ENCODE measurements around the gene DCAF4L1. TPM values are rescaled to one million over a fixed set of nuclear protein-coding genes. Genes with fewer than 3 reads are reported as not detected.
A peak's percentile ranks its signal among the peaks of the same experiment; 100 is the strongest.

The DCAF4L1 gene
- total and polyA plus RNA-seq, 2 donors from 2014 or later: 0.16 to 0.28 TPM

DNA sequence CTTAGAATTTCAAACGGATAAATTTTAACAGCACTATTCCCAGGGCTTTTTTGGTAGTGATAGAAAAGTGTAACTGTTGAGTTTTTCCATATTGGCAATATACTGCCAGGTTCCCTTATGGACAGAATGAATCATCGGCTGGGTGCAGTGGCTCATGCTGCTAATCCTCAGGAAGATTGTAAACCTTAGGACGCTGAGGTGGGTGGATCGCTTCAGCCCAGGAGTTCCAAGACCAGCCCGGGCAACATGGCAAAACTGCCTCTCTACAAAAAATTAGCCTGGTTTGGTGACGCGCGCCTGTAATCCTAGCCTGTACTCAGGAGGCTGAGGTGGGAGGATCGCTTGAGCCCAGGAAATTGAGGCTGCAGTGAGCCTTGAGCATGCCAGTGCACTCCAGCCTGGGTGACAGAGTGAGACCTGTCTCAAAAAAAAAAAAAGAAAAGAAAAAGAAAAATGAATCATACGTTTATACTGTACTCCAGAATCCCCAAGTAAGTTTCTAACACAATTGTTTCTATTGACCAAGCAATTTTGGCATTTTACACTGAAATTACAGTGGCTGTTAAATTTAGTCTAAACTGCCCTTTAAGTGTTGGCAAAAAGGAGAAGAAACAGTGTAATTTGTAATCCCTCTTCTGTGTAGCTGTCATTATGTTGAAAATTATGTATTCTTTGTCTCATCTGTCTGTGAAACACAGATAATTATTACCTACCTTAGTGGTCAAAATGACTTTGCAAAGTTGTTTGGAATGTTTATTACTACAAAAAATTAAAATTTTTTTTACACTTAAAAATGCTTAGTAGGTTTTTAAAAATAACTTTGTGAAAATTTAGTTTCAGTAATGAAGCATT is 10.6 kb downstream of the DCAF4L1 start:
- intact Hi-C loops (cut with DNase I): no loop called here
- DNase-seq (no peak), FAIRE-seq (no peak)
- TF ChIP-seq, protein P1, sequence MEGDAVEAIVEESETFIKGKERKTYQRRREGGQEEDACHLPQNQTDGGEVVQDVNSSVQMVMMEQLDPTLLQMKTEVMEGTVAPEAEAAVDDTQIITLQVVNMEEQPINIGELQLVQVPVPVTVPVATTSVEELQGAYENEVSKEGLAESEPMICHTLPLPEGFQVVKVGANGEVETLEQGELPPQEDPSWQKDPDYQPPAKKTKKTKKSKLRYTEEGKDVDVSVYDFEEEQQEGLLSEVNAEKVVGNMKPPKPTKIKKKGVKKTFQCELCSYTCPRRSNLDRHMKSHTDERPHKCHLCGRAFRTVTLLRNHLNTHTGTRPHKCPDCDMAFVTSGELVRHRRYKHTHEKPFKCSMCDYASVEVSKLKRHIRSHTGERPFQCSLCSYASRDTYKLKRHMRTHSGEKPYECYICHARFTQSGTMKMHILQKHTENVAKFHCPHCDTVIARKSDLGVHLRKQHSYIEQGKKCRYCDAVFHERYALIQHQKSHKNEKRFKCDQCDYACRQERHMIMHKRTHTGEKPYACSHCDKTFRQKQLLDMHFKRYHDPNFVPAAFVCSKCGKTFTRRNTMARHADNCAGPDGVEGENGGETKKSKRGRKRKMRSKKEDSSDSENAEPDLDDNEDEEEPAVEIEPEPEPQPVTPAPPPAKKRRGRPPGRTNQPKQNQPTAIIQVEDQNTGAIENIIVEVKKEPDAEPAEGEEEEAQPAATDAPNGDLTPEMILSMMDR (IDR thresholded peaks at IDR 0.05; ENCODE audit: borderline replicate concordance, extremely low read depth, insufficient read depth): no peak
- no peaks in the 10 kb centered on the region for H3K36me3 ChIP-seq (ENCODE audit: control insufficient read depth in 2 of 3, insufficient read depth in 3 of 3, low read length in 3 of 3)
- peaks cover 3 to 21% (median 8%) of the 10 kb centered on the region in 3 donors for H3K4me1 ChIP-seq (ENCODE audit: control insufficient read depth in 2 of 3, insufficient read depth in 2 of 3, low read depth in 1 of 3, low read length in 3 of 3)
- no peaks in the 10 kb centered on the region for H3K9me3 ChIP-seq (ENCODE audit: control insufficient read depth in 2 of 3, insufficient read depth in 1 of 3, low read length in 3 of 3)
- no peaks in the 10 kb centered on the region for H3K27me3 ChIP-seq (ENCODE audit: control insufficient read depth, insufficient read depth, low read length)
- H3K9ac ChIP-seq (ENCODE audit: low read length in 3 of 3): peak overlapping the region in 1 of 3 donors; percentile 86
- no peak overlapping the region for H3K27ac ChIP-seq (ENCODE audit: low read depth in 2 of 2, low read length in 2 of 2)
- peak overlapping the region in 2 of 3 donors; percentile 86 to 95 for H3K4me3 ChIP-seq (ENCODE audit: low read length in 3 of 3)

DNA sequence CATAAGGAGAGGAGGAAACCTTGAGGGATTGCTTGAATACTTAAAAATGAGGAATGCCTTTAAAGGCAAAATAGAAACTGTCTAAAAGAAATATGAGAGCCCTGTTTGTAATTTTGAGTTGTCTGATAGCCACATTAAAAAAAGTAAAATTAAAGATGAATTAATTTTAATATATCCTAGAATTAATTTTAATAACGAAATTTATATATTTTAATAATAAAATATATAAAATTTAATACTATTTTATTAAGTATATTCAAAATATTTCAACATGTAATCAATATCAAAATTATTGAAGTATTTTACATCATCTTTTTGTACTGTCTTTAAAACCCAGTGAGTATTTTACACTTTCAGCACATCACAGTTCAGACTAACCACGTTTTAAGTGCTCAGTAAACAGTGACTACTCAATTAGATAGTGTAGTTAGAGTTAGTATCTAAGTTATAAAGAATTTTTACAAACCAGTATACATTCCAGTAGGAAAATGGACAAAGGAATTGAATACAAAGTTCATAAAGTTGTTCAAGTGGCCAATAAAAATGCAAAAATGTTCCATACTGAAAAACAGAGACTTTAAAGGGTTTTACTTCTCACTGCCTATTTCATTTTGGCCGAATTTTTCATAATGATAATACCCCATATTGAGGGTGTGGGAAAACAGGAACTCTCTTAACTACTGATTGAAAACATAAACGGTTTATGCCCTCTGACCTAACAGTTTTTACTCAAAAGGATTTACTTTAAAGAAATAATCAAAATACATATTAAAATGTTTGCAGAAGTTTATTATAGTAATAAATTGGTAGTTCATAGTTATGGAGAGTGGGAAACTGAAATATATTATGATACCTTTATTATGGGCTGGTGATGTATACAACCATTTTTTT is 11.7 kb downstream of the DCAF4L1 start:
- Histone ChIP-seq H3K4me3 (ENCODE audit: low read length in 3 of 3) (no peak overlapping the region), H3K4me1 (ENCODE audit: control insufficient read depth in 2 of 3, insufficient read depth in 2 of 3, low read depth in 1 of 3, low read length in 3 of 3) (peaks cover 3 to 21% (median 8%) of the 10 kb centered on the region in 3 donors), H3K27ac (ENCODE audit: low read depth in 2 of 2, low read length in 2 of 2) (no peak overlapping the region), H3K9ac (ENCODE audit: low read length in 3 of 3) (no peak overlapping the region), H3K9me3 (ENCODE audit: control insufficient read depth in 2 of 3, insufficient read depth in 1 of 3, low read length in 3 of 3) (no peaks in the 10 kb centered on the region), H3K27me3 (ENCODE audit: control insufficient read depth, insufficient read depth, low read length) (no peaks in the 10 kb centered on the region), H3K36me3 (ENCODE audit: control insufficient read depth in 2 of 3, insufficient read depth in 3 of 3, low read length in 3 of 3) (no peaks in the 10 kb centered on the region)
- FAIRE-seq: peak; percentile 78
- TF ChIP-seq, protein P1 (IDR thresholded peaks at IDR 0.05; ENCODE audit: borderline replicate concordance, extremely low read depth, insufficient read depth): no peak
- DNase-seq: no peak
- intact Hi-C loops (cut with DNase I): no loop called here

DNA sequence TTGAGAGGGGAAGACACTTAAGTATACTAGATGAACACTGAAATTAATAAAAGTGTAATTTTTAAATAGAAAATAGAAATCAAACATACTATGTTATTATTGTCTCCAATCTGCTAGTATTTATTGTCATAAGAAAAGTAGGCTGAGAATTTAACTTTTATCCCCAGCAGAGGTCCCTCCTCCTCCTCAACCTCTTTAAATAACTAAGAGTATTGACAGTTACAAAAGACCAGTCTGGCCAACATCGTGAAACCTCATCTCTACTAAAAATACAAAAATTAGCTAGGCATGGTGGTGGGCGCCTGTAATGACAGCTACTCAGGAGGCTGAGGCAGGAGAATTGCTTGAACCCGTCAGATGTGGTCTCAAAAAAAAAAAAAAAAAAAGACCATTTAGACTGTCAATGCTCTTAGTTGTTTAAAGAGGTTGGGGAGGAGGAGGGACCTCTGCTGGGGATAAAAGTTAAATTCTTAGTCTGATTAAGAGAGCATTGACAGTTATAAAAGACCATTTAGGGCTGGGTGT is 13.0 kb downstream of the DCAF4L1 start:
- H3K27me3 ChIP-seq (ENCODE audit: control insufficient read depth, insufficient read depth, low read length): no peaks in the 10 kb centered on the region
- FAIRE-seq (no peak), DNase-seq (no peak)
- H3K36me3 ChIP-seq (ENCODE audit: control insufficient read depth in 2 of 3, insufficient read depth in 3 of 3, low read length in 3 of 3): no peaks in the 10 kb centered on the region
- TF ChIP-seq, protein P1 (IDR thresholded peaks at IDR 0.05; ENCODE audit: borderline replicate concordance, extremely low read depth, insufficient read depth): no peak
- intact Hi-C loops (cut with DNase I): no loop called here
- no peak overlapping the region for H3K27ac ChIP-seq (ENCODE audit: low read depth in 2 of 2, low read length in 2 of 2)
- H3K9ac ChIP-seq (ENCODE audit: low read length in 3 of 3): no peak overlapping the region
- peaks cover 3 to 11% (median 6%) of the 10 kb centered on the region in 3 donors for H3K4me1 ChIP-seq (ENCODE audit: control insufficient read depth in 2 of 3, insufficient read depth in 2 of 3, low read depth in 1 of 3, low read length in 3 of 3)
- no peaks in the 10 kb centered on the region for H3K9me3 ChIP-seq (ENCODE audit: control insufficient read depth in 2 of 3, insufficient read depth in 1 of 3, low read length in 3 of 3)
- no peak overlapping the region for H3K4me3 ChIP-seq (ENCODE audit: low read length in 3 of 3)
